Hematopoietic multipotent progenitor cell treated with erythropoietin and hydrocortisone succinate and interleukin-3 and kit ligand, for 4 days (in vitro differentiated cells): Measurements from ENCODE around the gene GABARAP.
A peak's percentile ranks its signal among the peaks of the same experiment; 100 is the strongest.
"Not testable (repeated sequence)": the region's sequence is repeated elsewhere in the genome, so short reads cannot be mapped to it uniquely, and the experiment has no call there.

Experiments used
- DNase-seq: peaks from one replicate; pipeline ENCODE4 v3.0.0-alpha.2; 2015

Gene GABARAP

GRCh38 chr17:7260651-7261378 lies 18.6 kb upstream of the GABARAP start:
- DNase-seq = peak; percentile 77

- no peak for DNase-seq
These were observed 17.9 kb upstream of the GABARAP start for GRCh38 chr17:7260151-7260550.

- DNase-seq = no peak
These were observed 17.3 kb upstream of the GABARAP start for GRCh38 chr17:7259555-7259889.

GRCh38 chr17:7258731-7259554 lies 16.7 kb upstream of the GABARAP start:
- peak; percentile 65 for DNase-seq

GRCh38 chr17:7256766-7257456 lies 14.7 kb upstream of the GABARAP start:
- DNase-seq = no peak

- DNase-seq = no peak
These were observed 12.3 kb upstream of the GABARAP start for GRCh38 chr17:7254511-7254910.

GRCh38 chr17:7253082-7253481 lies 10.8 kb upstream of the GABARAP start:
- no peak for DNase-seq

GRCh38 chr17:7252176-7253043 lies 10.2 kb upstream of the GABARAP start, which contains the start of gene ELP5:
Gene ELP5, plus strand, starts transcription at chr17:7252215. Its CDS starts 336 bp downstream, at chr17:7252551.
- peak; percentile 97 for DNase-seq

GRCh38 chr17:7251661-7252175 lies 9.5 kb upstream of the GABARAP start, which contains the start of gene CTDNEP1:
Gene CTDNEP1, minus strand, starts transcription at chr17:7251734. Its CDS starts 438 bp downstream, at chr17:7251296.
- peak; percentile 100 for DNase-seq

GRCh38 chr17:7250695-7251627 lies 8.7 kb upstream of the GABARAP start:
- DNase-seq = no peak

- peak; percentile 52 for DNase-seq
These were observed 7.6 kb upstream of the GABARAP start for GRCh38 chr17:7249830-7250229.

GRCh38 chr17:7249214-7249613 lies 7.0 kb upstream of the GABARAP start:
- DNase-seq = no peak

GRCh38 chr17:7248796-7249195 lies 6.5 kb upstream of the GABARAP start:
- DNase-seq = no peak

- no peak for DNase-seq
These were observed 4.5 kb upstream of the GABARAP start for GRCh38 chr17:7246779-7247178.

- not testable (repeated sequence) for DNase-seq
These were observed 1.6 kb upstream of the GABARAP start for GRCh38 chr17:7243838-7244237.

- no peak for DNase-seq
These were observed 1.1 kb upstream of the GABARAP start for GRCh38 chr17:7243453-7243729.

GRCh38 chr17:7242717-7243452 lies 636 bp upstream of the GABARAP start:
- peak; percentile 97 for DNase-seq

- DNase-seq = no peak
These were observed 1.0 kb downstream of the GABARAP start for GRCh38 chr17:7241090-7241733.

- DNase-seq = no peak
These were observed 1.9 kb downstream of the GABARAP start for GRCh38 chr17:7240375-7240774.
